ENCODE data around the gene TMEM229A.

The TMEM229A gene

GRCh38 chr7:123996327-123996625 is 36.6 kb downstream of the TMEM229A start:
- DNase-seq (ENCODE audit: low read depth), result no peak
- TF ChIP-seq CTCF (IDR thresholded peaks at IDR 0.05; ENCODE audit: low read depth, low read length) (no peak), MYC (IDR thresholded peaks at IDR 0.05; ENCODE audit: low read depth, low read length) (no peak), POLR2A (IDR thresholded peaks at IDR 0.05; ENCODE audit: extremely low read depth, insufficient read length) (no peak)
- TF ChIP-seq, protein P1, sequence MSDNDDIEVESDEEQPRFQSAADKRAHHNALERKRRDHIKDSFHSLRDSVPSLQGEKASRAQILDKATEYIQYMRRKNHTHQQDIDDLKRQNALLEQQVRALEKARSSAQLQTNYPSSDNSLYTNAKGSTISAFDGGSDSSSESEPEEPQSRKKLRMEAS (IDR thresholded peaks at IDR 0.05; ENCODE audit: low read depth, low read length), result no peak
- no peak overlapping the region for H3K4me3 ChIP-seq (ENCODE audit: low read depth, low read length)

DNA sequence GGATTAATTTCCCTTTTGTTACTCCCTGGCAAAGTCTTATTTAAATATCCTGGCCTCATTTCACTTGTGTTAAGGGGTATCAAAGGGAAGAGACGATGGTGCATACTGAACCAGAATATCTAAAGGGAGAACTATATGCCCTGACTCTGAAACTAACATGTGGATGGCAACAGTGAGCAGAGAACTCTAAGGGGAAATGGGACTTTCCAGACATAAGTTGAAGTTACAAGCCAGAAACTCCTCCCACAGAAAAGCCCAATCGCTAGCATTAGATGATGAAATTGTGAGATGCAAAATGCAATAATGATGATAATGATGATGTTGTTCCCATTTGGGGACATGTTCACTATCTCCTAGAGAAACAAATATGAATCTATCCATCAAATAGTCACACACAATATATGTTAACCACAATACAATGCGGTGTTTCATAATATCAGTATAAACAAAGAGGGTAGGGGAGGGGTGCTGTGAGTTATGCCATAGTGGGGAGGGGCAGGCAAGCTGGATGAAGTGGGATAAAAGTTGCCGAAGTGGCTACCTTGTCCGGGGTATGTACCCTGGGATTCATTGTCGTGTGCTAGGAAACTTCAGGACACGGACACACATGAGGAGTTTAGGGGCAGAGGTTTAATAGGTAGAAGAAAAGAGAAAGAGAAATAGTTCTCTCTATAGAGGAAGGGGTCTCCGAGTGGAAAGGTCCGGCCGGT is 37.1 kb downstream of the TMEM229A start:
- TF ChIP-seq POLR2A (IDR thresholded peaks at IDR 0.05; ENCODE audit: extremely low read depth, insufficient read length) (no peak), MYC (IDR thresholded peaks at IDR 0.05; ENCODE audit: low read depth, low read length) (no peak), CTCF (IDR thresholded peaks at IDR 0.05; ENCODE audit: low read depth, low read length) (no peak)
- TF ChIP-seq, protein P1 (IDR thresholded peaks at IDR 0.05; ENCODE audit: low read depth, low read length), result no peak
- peak; percentile 17 for DNase-seq (ENCODE audit: low read depth)
- H3K4me3 ChIP-seq (ENCODE audit: low read depth, low read length), result no peak overlapping the region

- H3K4me3 ChIP-seq (ENCODE audit: low read depth, low read length), result no peak overlapping the region
- TF ChIP-seq CTCF (IDR thresholded peaks at IDR 0.05; ENCODE audit: low read depth, low read length) (no peak), POLR2A (IDR thresholded peaks at IDR 0.05; ENCODE audit: extremely low read depth, insufficient read length) (no peak), MYC (IDR thresholded peaks at IDR 0.05; ENCODE audit: low read depth, low read length) (no peak)
- TF ChIP-seq, protein P1 (IDR thresholded peaks at IDR 0.05; ENCODE audit: low read depth, low read length), result no peak
- DNase-seq (ENCODE audit: low read depth), result no peak
Measured at GRCh38 chr7:123994449-123994848, 38.4 kb downstream of the TMEM229A start.

- H3K4me3 ChIP-seq (ENCODE audit: low read depth, low read length), result no peak overlapping the region
Measured at GRCh38 chr7:123993996-123994395, 38.9 kb downstream of the TMEM229A start.

GRCh38 chr7:123992913-123993518 is 39.9 kb downstream of the TMEM229A start:
- TF ChIP-seq, protein P1 (IDR thresholded peaks at IDR 0.05; ENCODE audit: low read depth, low read length), result no peak
- no peak for TF ChIP-seq MYC (IDR thresholded peaks at IDR 0.05; ENCODE audit: low read depth, low read length)
- TF ChIP-seq POLR2A (IDR thresholded peaks at IDR 0.05; ENCODE audit: extremely low read depth, insufficient read length), result no peak
- TF ChIP-seq CTCF (IDR thresholded peaks at IDR 0.05; ENCODE audit: low read depth, low read length), result no peak
- no peak overlapping the region for H3K4me3 ChIP-seq (ENCODE audit: low read depth, low read length)
- DNase-seq (ENCODE audit: low read depth), result no peak

More at GRCh38 chr7:123993996-123994395, 38.9 kb downstream of the TMEM229A start:
- no peak for TF ChIP-seq CTCF (IDR thresholded peaks at IDR 0.05; ENCODE audit: low read depth, low read length)
- TF ChIP-seq MYC (IDR thresholded peaks at IDR 0.05; ENCODE audit: low read depth, low read length), result no peak
- TF ChIP-seq, protein P1 (IDR thresholded peaks at IDR 0.05; ENCODE audit: low read depth, low read length), result no peak
- TF ChIP-seq POLR2A (IDR thresholded peaks at IDR 0.05; ENCODE audit: extremely low read depth, insufficient read length), result no peak
- DNase-seq (ENCODE audit: low read depth), result no peak

All from NB4 (cell line).